GM23248 (cell line): ENCODE measurements around the gene DHRS7B.

ENCODE experiments used
- EZH2 ChIP-seq: fragments of 200-600 bp; sonication (generic); IDR thresholded peaks from 2 replicates; pipeline ENCODE4 v1.6.1; 2018; ENCODE audit warnings: antibody characterized with exemption, mild to moderate bottlenecking; ENCODE audit not compliant: insufficient read depth, poor library complexity, severe bottlenecking
- EZH2phosphoT487 ChIP-seq: fragments of 200-600 bp; sonication (generic); IDR thresholded peaks from 2 replicates; pipeline ENCODE4 v1.6.1; 2018; ENCODE audit warnings: antibody characterized with exemption, moderate library complexity, mild to moderate bottlenecking, low read depth; ENCODE audit not compliant: insufficient read depth

DNA sequence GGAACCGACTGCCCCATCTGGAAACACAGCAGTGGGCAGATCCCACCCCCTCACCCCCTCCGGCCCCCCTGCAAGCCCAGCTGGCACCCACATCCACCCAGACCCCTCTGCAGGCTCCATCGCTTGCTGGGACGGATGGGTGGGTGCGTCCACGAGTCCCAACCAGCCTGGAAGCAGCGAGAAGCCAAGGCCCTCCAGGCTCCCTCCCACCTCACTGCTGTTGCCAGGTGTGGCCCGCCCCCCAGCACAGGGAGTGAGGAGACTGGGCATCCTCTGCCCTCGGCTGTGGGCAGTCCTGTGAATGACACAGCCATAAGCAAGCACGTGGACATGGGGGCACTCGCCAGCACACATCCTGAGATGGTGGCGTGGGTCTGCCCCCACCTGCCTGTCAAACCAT lies 75.7 kb downstream of the DHRS7B start:
- TF ChIP-seq EZH2phosphoT487 = no peak
- no peak for TF ChIP-seq EZH2
